ENCODE measurements around the gene CCL14.
"Not testable (repeated sequence)": the region's sequence is repeated elsewhere in the genome, so short reads cannot be mapped to it uniquely, and the experiment has no call there.

The CCL14 gene

GRCh38 chr17:35986643-35987042, at the start of gene CCL14:
Gene CCL14 (minus strand): TSS chr17:35986729. CDS start chr17:35986649, 80 bp downstream.
- Histone ChIP-seq H2AFZ (ENCODE audit: low read depth, low read length) (no peak within 1 kb of the TSS), H3K4me3 (ENCODE audit: low read length) (no peak within 1 kb of the TSS), H3K36me3 (ENCODE audit: insufficient read depth, low read length) (no peaks in the 10 kb centered on the region), H3K27me3 (ENCODE audit: insufficient read depth, low read length) (no peaks in the 10 kb centered on the region), H3K9me3 (ENCODE audit: low read length) (no peaks in the 10 kb centered on the region), H3K4me1 (ENCODE audit: insufficient read depth, low read length) (no peaks in the 10 kb centered on the region)

DNA sequence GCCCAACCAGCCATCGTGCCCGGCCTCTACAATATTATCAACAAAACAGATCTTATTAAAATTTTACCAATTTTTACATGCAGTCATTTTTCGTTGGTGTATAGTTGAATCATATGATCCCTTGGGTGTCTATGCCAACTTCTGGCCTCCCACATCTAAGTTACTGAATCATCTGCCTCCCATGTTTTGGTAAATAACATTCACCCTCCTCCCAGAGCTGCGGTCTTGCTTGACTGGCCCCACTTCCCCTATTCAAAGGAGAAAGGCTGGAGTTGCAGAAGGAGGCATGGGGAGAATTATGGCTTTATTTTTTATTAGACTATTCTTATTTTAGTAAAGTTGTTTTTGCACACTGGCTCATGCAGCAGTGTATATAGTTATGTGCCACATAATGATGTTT, 49.7 kb upstream of the CCL14 start:
- Histone ChIP-seq H3K4me3 (ENCODE audit: low read length) (no peak overlapping the region), H3K36me3 (ENCODE audit: insufficient read depth, low read length) (no peaks in the 10 kb centered on the region), H2AFZ (ENCODE audit: low read depth, low read length) (no peak overlapping the region), H3K4me1 (ENCODE audit: insufficient read depth, low read length) (peaks cover 1% of the 10 kb centered on the region), H3K27me3 (ENCODE audit: insufficient read depth, low read length) (peaks cover 11% of the 10 kb centered on the region), H3K9me3 (ENCODE audit: low read length) (no peaks in the 10 kb centered on the region)

- peaks cover 16% of the 10 kb centered on the region for H3K4me1 ChIP-seq (ENCODE audit: insufficient read depth, low read length)
- no peaks in the 10 kb centered on the region for H3K36me3 ChIP-seq (ENCODE audit: insufficient read depth, low read length)
- peaks cover 11% of the 10 kb centered on the region for H3K27me3 ChIP-seq (ENCODE audit: insufficient read depth, low read length)
- H2AFZ ChIP-seq (ENCODE audit: low read depth, low read length): no peak overlapping the region
- H3K4me3 ChIP-seq (ENCODE audit: low read length): no peak overlapping the region
- no peaks in the 10 kb centered on the region for H3K9me3 ChIP-seq (ENCODE audit: low read length)
These were observed 47.6 kb upstream of the CCL14 start for GRCh38 chr17:36034127-36034526.

GRCh38 chr17:36030956-36031355, 44.4 kb upstream of the CCL14 start:
- Histone ChIP-seq H3K4me1 (ENCODE audit: insufficient read depth, low read length) (peaks cover 16% of the 10 kb centered on the region), H3K36me3 (ENCODE audit: insufficient read depth, low read length) (no peaks in the 10 kb centered on the region), H3K4me3 (ENCODE audit: low read length) (no peak overlapping the region), H2AFZ (ENCODE audit: low read depth, low read length) (peak overlapping the region; percentile 68), H3K9me3 (ENCODE audit: low read length) (no peaks in the 10 kb centered on the region), H3K27me3 (ENCODE audit: insufficient read depth, low read length) (peaks cover 11% of the 10 kb centered on the region)

GRCh38 chr17:36027761-36028160, 41.2 kb upstream of the CCL14 start:
- peaks cover under 1% of the 10 kb centered on the region for H3K9me3 ChIP-seq (ENCODE audit: low read length)
- H3K4me1 ChIP-seq (ENCODE audit: insufficient read depth, low read length): peaks cover 29% of the 10 kb centered on the region
- no peak overlapping the region for H2AFZ ChIP-seq (ENCODE audit: low read depth, low read length)
- H3K4me3 ChIP-seq (ENCODE audit: low read length): no peak overlapping the region
- no peaks in the 10 kb centered on the region for H3K36me3 ChIP-seq (ENCODE audit: insufficient read depth, low read length)
- peaks cover 5% of the 10 kb centered on the region for H3K27me3 ChIP-seq (ENCODE audit: insufficient read depth, low read length)

- Histone ChIP-seq H3K4me3 (ENCODE audit: low read length) (no peak overlapping the region), H3K27me3 (ENCODE audit: insufficient read depth, low read length) (peaks cover under 1% of the 10 kb centered on the region), H3K36me3 (ENCODE audit: insufficient read depth, low read length) (no peaks in the 10 kb centered on the region), H2AFZ (ENCODE audit: low read depth, low read length) (peak overlapping the region; percentile 2), H3K9me3 (ENCODE audit: low read length) (peaks cover 4% of the 10 kb centered on the region), H3K4me1 (ENCODE audit: insufficient read depth, low read length) (peaks cover 12% of the 10 kb centered on the region)
These were observed 37.8 kb upstream of the CCL14 start for GRCh38 chr17:36024106-36024869.

DNA sequence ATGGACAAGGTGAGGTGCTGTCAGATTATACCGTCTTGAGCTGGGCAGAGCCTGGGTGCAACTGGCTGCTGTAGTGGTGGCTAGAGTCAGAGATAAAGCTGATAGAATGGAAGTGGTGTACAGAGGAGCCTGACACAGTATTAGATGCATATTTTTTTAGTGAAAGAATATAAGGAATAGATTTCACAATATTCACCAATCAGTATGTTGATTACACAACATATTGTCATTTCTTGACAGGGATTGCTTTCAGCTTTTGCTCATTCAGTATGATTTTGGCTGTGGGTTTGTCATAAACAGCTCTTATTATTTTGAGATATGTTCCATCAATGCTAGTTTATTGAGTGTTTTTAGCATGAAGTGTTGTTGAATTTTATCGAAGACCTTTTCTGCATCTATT, 32.9 kb upstream of the CCL14 start:
- H3K9me3 ChIP-seq (ENCODE audit: low read length): peaks cover 4% of the 10 kb centered on the region
- H3K27me3 ChIP-seq (ENCODE audit: insufficient read depth, low read length): peaks cover 3% of the 10 kb centered on the region
- H3K4me3 ChIP-seq (ENCODE audit: low read length): no peak overlapping the region
- peaks cover 12% of the 10 kb centered on the region for H3K4me1 ChIP-seq (ENCODE audit: insufficient read depth, low read length)
- no peak overlapping the region for H2AFZ ChIP-seq (ENCODE audit: low read depth, low read length)
- H3K36me3 ChIP-seq (ENCODE audit: insufficient read depth, low read length): no peaks in the 10 kb centered on the region

DNA sequence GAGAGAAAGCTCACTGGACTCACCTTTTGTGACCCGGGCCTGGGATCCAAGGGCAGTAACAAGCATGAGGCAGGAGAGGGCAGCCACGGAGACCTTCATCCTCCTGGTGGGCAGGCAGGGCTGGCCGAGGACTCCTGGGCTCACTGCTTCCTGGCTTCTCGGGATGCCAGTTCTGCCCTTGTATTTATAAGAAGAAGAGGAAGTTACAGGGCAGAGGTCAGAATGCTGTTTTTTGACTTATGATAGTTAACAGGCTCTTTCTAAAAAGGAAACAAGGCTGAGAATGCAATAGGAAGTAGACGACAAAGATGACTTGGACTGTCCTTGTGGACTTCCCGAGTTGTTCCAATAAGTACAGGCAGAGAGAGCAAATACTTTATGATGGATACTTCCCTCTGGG, 31.3 kb upstream of the CCL14 start, which contains the start of gene CCL23:
Gene CCL23, minus strand, starts transcription at position 174 of the 400 bp plus-strand sequence. Its CDS starts 75 bp downstream, at position 99.
- no peaks in the 10 kb centered on the region for H3K36me3 ChIP-seq (ENCODE audit: insufficient read depth, low read length)
- no peak within 1 kb of the TSS for H2AFZ ChIP-seq (ENCODE audit: low read depth, low read length)
- H3K4me3 ChIP-seq (ENCODE audit: low read length): no peak within 1 kb of the TSS
- no peaks in the 10 kb centered on the region for H3K4me1 ChIP-seq (ENCODE audit: insufficient read depth, low read length)
- H3K9me3 ChIP-seq (ENCODE audit: low read length): peaks cover 3% of the 10 kb centered on the region
- H3K27me3 ChIP-seq (ENCODE audit: insufficient read depth, low read length): peaks cover 3% of the 10 kb centered on the region

- H3K27me3 ChIP-seq (ENCODE audit: insufficient read depth, low read length): peaks cover 10% of the 10 kb centered on the region
- H2AFZ ChIP-seq (ENCODE audit: low read depth, low read length): no peak overlapping the region
- H3K9me3 ChIP-seq (ENCODE audit: low read length): peaks cover 4% of the 10 kb centered on the region
- H3K4me3 ChIP-seq (ENCODE audit: low read length): no peak overlapping the region
- no peaks in the 10 kb centered on the region for H3K36me3 ChIP-seq (ENCODE audit: insufficient read depth, low read length)
- H3K4me1 ChIP-seq (ENCODE audit: insufficient read depth, low read length): no peaks in the 10 kb centered on the region
These were observed 30.0 kb upstream of the CCL14 start for GRCh38 chr17:36016555-36016954.

DNA sequence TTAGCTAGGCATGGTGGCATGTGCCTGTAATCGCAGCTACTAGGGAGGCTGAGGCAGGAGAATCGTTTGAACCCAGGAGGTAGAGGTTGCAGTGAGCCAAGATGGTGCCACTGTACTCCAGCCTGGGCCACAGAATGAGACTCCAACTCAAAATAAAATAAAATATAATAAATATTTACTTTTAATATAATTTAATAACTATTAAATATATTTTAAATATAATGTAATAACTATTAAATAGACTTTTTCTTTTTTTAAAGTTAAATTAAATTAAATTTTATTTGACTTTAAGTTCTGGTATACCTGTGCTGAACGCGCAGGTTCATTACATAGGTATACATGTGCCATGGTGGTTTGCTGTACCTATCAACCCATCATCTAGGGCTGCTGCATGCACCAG, 29.4 kb upstream of the CCL14 start:
- H2AFZ ChIP-seq (ENCODE audit: low read depth, low read length); H3K36me3 ChIP-seq (ENCODE audit: insufficient read depth, low read length); H3K9me3 ChIP-seq (ENCODE audit: low read length); H3K4me3 ChIP-seq (ENCODE audit: low read length); H3K4me1 ChIP-seq (ENCODE audit: insufficient read depth, low read length): not testable (repeated sequence)
- peaks cover 10% of the 10 kb centered on the region for H3K27me3 ChIP-seq (ENCODE audit: insufficient read depth, low read length)

- H3K36me3 ChIP-seq (ENCODE audit: insufficient read depth, low read length): no peaks in the 10 kb centered on the region
- H3K4me1 ChIP-seq (ENCODE audit: insufficient read depth, low read length): no peaks in the 10 kb centered on the region
- H2AFZ ChIP-seq (ENCODE audit: low read depth, low read length): no peak overlapping the region
- peaks cover 10% of the 10 kb centered on the region for H3K27me3 ChIP-seq (ENCODE audit: insufficient read depth, low read length)
- H3K9me3 ChIP-seq (ENCODE audit: low read length): peaks cover 4% of the 10 kb centered on the region
- H3K4me3 ChIP-seq (ENCODE audit: low read length): no peak overlapping the region
These were observed 28.4 kb upstream of the CCL14 start for GRCh38 chr17:36014946-36015345.

DNA sequence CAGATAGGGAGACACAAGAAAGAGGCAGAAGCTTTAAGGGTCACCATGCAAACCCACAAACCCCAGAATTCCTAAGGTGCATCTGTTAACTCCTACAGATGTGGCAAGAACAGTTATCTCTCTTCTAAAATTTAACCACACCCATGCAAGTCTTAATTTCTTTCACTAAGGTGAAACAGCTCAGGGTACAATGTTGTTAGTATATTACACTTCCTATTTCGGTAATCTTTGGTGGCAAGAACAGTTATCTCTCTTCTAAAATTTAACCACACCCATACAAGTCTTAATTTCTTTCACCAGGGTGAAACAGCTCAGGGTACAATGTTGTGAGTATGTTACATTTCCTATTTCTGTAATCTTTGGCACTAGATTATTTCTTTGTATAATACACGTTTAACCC, 24.7 kb upstream of the CCL14 start:
- no peak overlapping the region for H2AFZ ChIP-seq (ENCODE audit: low read depth, low read length)
- no peak overlapping the region for H3K4me3 ChIP-seq (ENCODE audit: low read length)
- H3K9me3 ChIP-seq (ENCODE audit: low read length): peaks cover 4% of the 10 kb centered on the region
- H3K27me3 ChIP-seq (ENCODE audit: insufficient read depth, low read length): peaks cover 7% of the 10 kb centered on the region
- no peaks in the 10 kb centered on the region for H3K36me3 ChIP-seq (ENCODE audit: insufficient read depth, low read length)
- H3K4me1 ChIP-seq (ENCODE audit: insufficient read depth, low read length): no peaks in the 10 kb centered on the region

DNA sequence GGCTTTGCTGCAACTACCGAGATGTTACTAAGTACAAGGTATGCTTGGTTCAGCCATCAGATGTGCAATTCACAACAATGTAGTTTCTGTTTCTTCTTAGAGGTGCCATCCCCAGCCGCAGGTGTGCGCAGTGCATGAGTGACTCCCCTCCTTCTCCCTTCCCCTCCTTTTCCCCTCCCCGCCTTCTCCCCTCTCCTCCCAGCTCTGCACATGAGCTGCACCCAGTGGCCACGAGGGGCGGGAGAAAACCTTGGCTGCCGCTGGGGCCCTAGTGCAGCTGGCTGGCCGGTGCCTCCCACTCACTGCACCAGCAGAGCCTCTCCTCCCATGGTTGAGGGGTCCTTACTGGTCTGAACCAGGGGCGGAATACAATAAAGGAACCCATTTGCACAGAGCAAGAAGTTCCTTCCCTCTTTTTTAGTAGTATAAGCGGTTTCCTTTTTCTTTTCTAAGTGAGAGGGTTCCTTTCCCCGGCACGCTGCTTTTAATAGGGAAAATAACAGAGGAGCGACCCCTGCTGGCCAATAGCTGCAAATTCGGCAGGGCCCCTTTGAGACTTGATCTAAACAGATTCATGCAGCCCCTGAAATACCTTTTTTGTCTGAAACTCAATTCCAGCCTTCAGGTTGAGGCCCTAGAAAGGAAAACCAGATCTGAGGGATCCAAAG, 22.6 kb upstream of the CCL14 start:
- H3K27me3 ChIP-seq (ENCODE audit: insufficient read depth, low read length): peaks cover 7% of the 10 kb centered on the region
- H3K9me3 ChIP-seq (ENCODE audit: low read length): peaks cover 4% of the 10 kb centered on the region
- H3K4me1 ChIP-seq (ENCODE audit: insufficient read depth, low read length): no peaks in the 10 kb centered on the region
- no peaks in the 10 kb centered on the region for H3K36me3 ChIP-seq (ENCODE audit: insufficient read depth, low read length)
- H2AFZ ChIP-seq (ENCODE audit: low read depth, low read length): no peak overlapping the region
- no peak overlapping the region for H3K4me3 ChIP-seq (ENCODE audit: low read length)
